ENCODE measurements around the gene CFDP1. TPM values are rescaled to one million over a fixed set of nuclear protein-coding genes. Genes with fewer than 3 reads are reported as not detected.

Gene CFDP1
- total RNA-seq, 1 donor from 2014 or later = 37.5 TPM

GRCh38 chr16:75387951-75388350 is 45.4 kb downstream of the CFDP1 start:
- intact Hi-C loops (cut with micrococcal nuclease) = loop anchor here (10.0 kb wide), 1 partner anchor 683 kb away; the partner anchor contains the start of gene MLKL
- Mint-ChIP-seq H3K27me3 (ENCODE audit: low read depth) (peaks cover 7% of the 10 kb centered on the region), H3K4me1 (ENCODE audit: low read depth) (no peaks in the 10 kb centered on the region), H3K27ac (no peak overlapping the region), H3K36me3 (ENCODE audit: low read depth) (peaks cover 36% of the 10 kb centered on the region), H3K9me3 (no peaks in the 10 kb centered on the region), H3K4me3 (ENCODE audit: low read depth) (no peak overlapping the region)
- no peak for DNase-seq (ENCODE audit: low spot score)

GRCh38 chr16:75385507-75386152 is 47.7 kb downstream of the CFDP1 start:
- H3K4me1 Mint-ChIP-seq (ENCODE audit: low read depth) = peaks cover 6% of the 10 kb centered on the region
- no peak overlapping the region for H3K4me3 Mint-ChIP-seq (ENCODE audit: low read depth)
- intact Hi-C loops (cut with micrococcal nuclease) = loop anchor here (1.0 to 10.0 kb wide), 3 partner anchors 151 to 681 kb away; partner anchors contain the start of gene MLKL

GRCh38 chr16:75383141-75383540 is 50.2 kb downstream of the CFDP1 start:
- Mint-ChIP-seq H3K27ac (no peak overlapping the region), H3K27me3 (ENCODE audit: low read depth) (peaks cover 27% of the 10 kb centered on the region), H3K4me1 (ENCODE audit: low read depth) (peaks cover 30% of the 10 kb centered on the region), H3K9me3 (no peaks in the 10 kb centered on the region), H3K4me3 (ENCODE audit: low read depth) (no peak overlapping the region), H3K36me3 (ENCODE audit: low read depth) (peaks cover 41% of the 10 kb centered on the region)
- intact Hi-C loops (cut with micrococcal nuclease) = loop anchor here (10.0 kb wide), 1 partner anchor 678 kb away; the partner anchor contains the start of gene MLKL
- DNase-seq (ENCODE audit: low spot score) = no peak

More at GRCh38 chr16:75385507-75386152, 47.7 kb downstream of the CFDP1 start:
- Mint-ChIP-seq H3K9me3 (no peaks in the 10 kb centered on the region), H3K27ac (no peak overlapping the region), H3K27me3 (ENCODE audit: low read depth) (peaks cover 22% of the 10 kb centered on the region), H3K36me3 (ENCODE audit: low read depth) (peaks cover 39% of the 10 kb centered on the region)
- DNase-seq (ENCODE audit: low spot score) = no peak

GRCh38 chr16:75382611-75383010 is 50.7 kb downstream of the CFDP1 start:
- intact Hi-C loops (cut with micrococcal nuclease) = loop anchor here (10.0 kb wide), 1 partner anchor 678 kb away; the partner anchor contains the start of gene MLKL
- no peak for DNase-seq (ENCODE audit: low spot score)
- peaks cover 34% of the 10 kb centered on the region for H3K4me1 Mint-ChIP-seq (ENCODE audit: low read depth)
- H3K27ac Mint-ChIP-seq = no peak overlapping the region
- H3K36me3 Mint-ChIP-seq (ENCODE audit: low read depth) = peaks cover 43% of the 10 kb centered on the region
- peaks cover 32% of the 10 kb centered on the region for H3K27me3 Mint-ChIP-seq (ENCODE audit: low read depth)
- no peak overlapping the region for H3K4me3 Mint-ChIP-seq (ENCODE audit: low read depth)
- no peaks in the 10 kb centered on the region for H3K9me3 Mint-ChIP-seq

DNA sequence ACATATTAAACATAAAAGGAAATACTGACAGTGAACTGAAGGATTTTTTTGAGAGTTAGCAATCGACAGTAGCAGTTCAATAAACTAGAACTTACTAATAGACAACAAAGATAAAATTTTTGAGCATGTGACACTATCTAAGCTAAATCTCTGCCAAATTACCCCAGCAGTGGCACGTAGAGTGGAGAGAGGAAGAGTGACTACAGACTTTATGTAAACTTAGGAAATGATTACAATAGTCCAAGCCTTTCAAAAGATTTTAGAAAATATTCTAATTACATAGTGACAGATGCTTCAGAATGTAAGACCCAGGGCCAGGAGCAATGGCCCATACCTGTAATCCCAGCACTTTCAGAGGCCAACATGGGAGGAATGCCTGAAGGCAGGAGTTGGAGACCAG is 52.4 kb downstream of the CFDP1 start:
- Mint-ChIP-seq H3K27ac (peak overlapping the region; percentile 50), H3K9me3 (no peaks in the 10 kb centered on the region), H3K4me3 (ENCODE audit: low read depth) (peak overlapping the region; percentile 38)

GRCh38 chr16:75379911-75380847 is 53.1 kb downstream of the CFDP1 start:
- Mint-ChIP-seq H3K9me3 (no peaks in the 10 kb centered on the region), H3K4me3 (ENCODE audit: low read depth) (peak overlapping the region; percentile 38), H3K4me1 (ENCODE audit: low read depth) (peaks cover 38% of the 10 kb centered on the region), H3K27me3 (ENCODE audit: low read depth) (peaks cover 46% of the 10 kb centered on the region), H3K27ac (peak overlapping the region; percentile 50), H3K36me3 (ENCODE audit: low read depth) (peaks cover 65% of the 10 kb centered on the region)
- peak; percentile 45 for DNase-seq (ENCODE audit: low spot score)
- intact Hi-C loops (cut with micrococcal nuclease) = loop anchor here (1.0 to 10.0 kb wide), 3 partner anchors 23 to 675 kb away; partner anchors contain the start of gene MLKL

More for the DNA sequence above, 52.4 kb downstream of the CFDP1 start:
- H3K27me3 Mint-ChIP-seq (ENCODE audit: low read depth) = peaks cover 48% of the 10 kb centered on the region
- DNase-seq (ENCODE audit: low spot score) = no peak
- intact Hi-C loops (cut with micrococcal nuclease) = loop anchor here (10.0 kb wide), 1 partner anchor 676 kb away; the partner anchor contains the start of gene MLKL
- H3K36me3 Mint-ChIP-seq (ENCODE audit: low read depth) = peaks cover 60% of the 10 kb centered on the region
- peaks cover 38% of the 10 kb centered on the region for H3K4me1 Mint-ChIP-seq (ENCODE audit: low read depth)

- Mint-ChIP-seq H3K36me3 (ENCODE audit: low read depth) (peaks cover 66% of the 10 kb centered on the region), H3K4me3 (ENCODE audit: low read depth) (no peak overlapping the region)
- intact Hi-C loops (cut with micrococcal nuclease) = loop anchor here (1.0 to 2.0 kb wide), 2 partner anchors 23 to 60 kb away; no protein-coding TSS in a partner anchor
Observed at GRCh38 chr16:75379339-75379738, 54.0 kb downstream of the CFDP1 start.

DNA sequence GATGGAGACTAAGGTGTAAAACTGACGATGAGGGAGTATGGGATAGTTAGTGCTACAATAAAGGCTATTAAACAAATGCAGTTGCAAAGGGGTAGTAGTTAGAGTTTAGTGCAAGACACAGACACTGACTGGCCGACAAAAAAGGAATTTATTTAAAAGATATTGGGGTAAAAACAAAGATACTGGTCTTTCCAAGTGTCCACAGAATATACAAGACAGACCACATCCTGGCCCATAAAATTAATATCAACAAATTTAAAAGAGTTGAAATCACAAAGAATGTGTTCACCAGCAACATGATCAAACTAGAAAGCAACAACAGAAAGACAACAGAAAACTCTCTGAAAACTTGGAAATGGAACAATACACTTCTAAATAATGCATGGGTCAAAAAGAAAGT is 54.7 kb downstream of the CFDP1 start:
- DNase-seq (ENCODE audit: low spot score) = no peak
- Mint-ChIP-seq H3K4me3 (ENCODE audit: low read depth) (no peak overlapping the region), H3K9me3 (no peaks in the 10 kb centered on the region), H3K36me3 (ENCODE audit: low read depth) (peaks cover 65% of the 10 kb centered on the region), H3K4me1 (ENCODE audit: low read depth) (peaks cover 38% of the 10 kb centered on the region), H3K27me3 (ENCODE audit: low read depth) (peaks cover 48% of the 10 kb centered on the region), H3K27ac (no peak overlapping the region)
- intact Hi-C loops (cut with micrococcal nuclease) = loop anchor here (1.0 to 2.0 kb wide), 2 partner anchors 24 to 59 kb away; no protein-coding TSS in a partner anchor

More at GRCh38 chr16:75379339-75379738, 54.0 kb downstream of the CFDP1 start:
- Mint-ChIP-seq H3K4me1 (ENCODE audit: low read depth) (peaks cover 38% of the 10 kb centered on the region), H3K27me3 (ENCODE audit: low read depth) (peaks cover 48% of the 10 kb centered on the region), H3K9me3 (no peaks in the 10 kb centered on the region), H3K27ac (peak overlapping the region; percentile 35)
- no peak for DNase-seq (ENCODE audit: low spot score)

- no peak for DNase-seq (ENCODE audit: low spot score)
- no peak overlapping the region for H3K4me3 Mint-ChIP-seq (ENCODE audit: low read depth)
- H3K36me3 Mint-ChIP-seq (ENCODE audit: low read depth) = peaks cover 64% of the 10 kb centered on the region
- intact Hi-C loops (cut with micrococcal nuclease) = loop anchor here (2.0 kb wide), 1 partner anchor 25 kb away; no protein-coding TSS in a partner anchor
- no peaks in the 10 kb centered on the region for H3K9me3 Mint-ChIP-seq
- H3K27ac Mint-ChIP-seq = no peak overlapping the region
- H3K27me3 Mint-ChIP-seq (ENCODE audit: low read depth) = peaks cover 46% of the 10 kb centered on the region
- peaks cover 38% of the 10 kb centered on the region for H3K4me1 Mint-ChIP-seq (ENCODE audit: low read depth)
Observed at GRCh38 chr16:75377729-75378386, 55.4 kb downstream of the CFDP1 start.

- Mint-ChIP-seq H3K4me1 (ENCODE audit: low read depth) (peaks cover 35% of the 10 kb centered on the region), H3K36me3 (ENCODE audit: low read depth) (peaks cover 65% of the 10 kb centered on the region), H3K4me3 (ENCODE audit: low read depth) (no peak overlapping the region), H3K27me3 (ENCODE audit: low read depth) (peaks cover 38% of the 10 kb centered on the region), H3K27ac (no peak overlapping the region), H3K9me3 (no peaks in the 10 kb centered on the region)
- intact Hi-C loops (cut with micrococcal nuclease) = no loop called here
- no peak for DNase-seq (ENCODE audit: low spot score)
Observed at GRCh38 chr16:75376475-75377161, 56.7 kb downstream of the CFDP1 start.

DNA sequence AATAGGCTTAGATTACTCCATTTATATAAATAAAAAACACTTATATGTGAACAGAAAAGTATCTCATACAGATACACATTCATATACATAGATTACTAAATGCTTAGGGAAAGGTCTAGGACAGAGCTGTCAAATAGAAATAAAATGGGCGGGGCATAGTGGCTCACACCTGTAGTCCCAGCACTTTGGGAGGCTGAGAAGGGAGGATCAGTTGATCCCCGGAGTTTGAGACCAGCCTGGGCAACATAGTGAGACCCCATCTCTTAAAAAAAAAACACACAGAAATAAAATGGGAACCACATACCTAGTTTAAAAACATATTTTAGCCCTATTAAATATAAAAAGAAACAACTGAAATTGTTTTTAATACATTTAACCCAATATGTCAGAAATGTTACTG is 58.9 kb downstream of the CFDP1 start:
- no peak overlapping the region for H3K27ac Mint-ChIP-seq
- no peak overlapping the region for H3K4me3 Mint-ChIP-seq (ENCODE audit: low read depth)
- peaks cover 55% of the 10 kb centered on the region for H3K36me3 Mint-ChIP-seq (ENCODE audit: low read depth)
- no peaks in the 10 kb centered on the region for H3K9me3 Mint-ChIP-seq
- H3K27me3 Mint-ChIP-seq (ENCODE audit: low read depth) = peaks cover 34% of the 10 kb centered on the region
- intact Hi-C loops (cut with micrococcal nuclease) = no loop called here
- H3K4me1 Mint-ChIP-seq (ENCODE audit: low read depth) = peaks cover 20% of the 10 kb centered on the region
- DNase-seq (ENCODE audit: low spot score) = no peak

All from activated T-helper 2 cell treated with anti-CD3 and anti-CD28 coated beads, Interferon-gamma antibody, Interleukin-2, Interleukin-4, amounts not matched to agents 10 μg/mL and 5 μg/mL and 100 μg/mL, durations not matched to agents 14 hours and 24 hours and 36 hours (primary cell).